Fibroblast of skin of right biceps (primary cell): Measurements from ENCODE around the gene CSF3R.
"Not testable (repeated sequence)": the region's sequence is repeated elsewhere in the genome, so short reads cannot be mapped to it uniquely, and the experiment has no call there.

Experiments used
- DNase-seq: peaks from one replicate; pipeline ENCODE4 v3.0.0-alpha.2; 2013

CSF3R gene

DNA sequence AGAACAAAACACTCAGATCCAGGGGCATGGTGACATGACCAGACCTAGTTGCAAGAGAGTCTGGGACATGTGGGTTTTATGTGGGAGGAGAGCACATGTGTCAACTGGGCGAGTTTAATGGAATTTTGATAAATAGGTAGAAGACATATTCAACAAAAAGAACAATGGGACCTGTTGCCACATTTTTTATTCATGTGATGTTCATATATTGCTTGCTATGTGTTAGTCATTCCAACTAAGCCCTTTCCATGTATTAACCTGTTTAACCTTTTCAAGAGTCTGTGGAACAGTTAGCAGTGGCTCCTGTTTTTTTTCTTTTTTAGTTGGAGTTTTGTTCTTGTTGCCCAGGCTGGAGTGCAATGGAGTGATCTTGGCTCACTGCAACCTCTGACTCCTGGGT lies 30.1 kb upstream of the CSF3R start:
- DNase-seq: no peak

DNA sequence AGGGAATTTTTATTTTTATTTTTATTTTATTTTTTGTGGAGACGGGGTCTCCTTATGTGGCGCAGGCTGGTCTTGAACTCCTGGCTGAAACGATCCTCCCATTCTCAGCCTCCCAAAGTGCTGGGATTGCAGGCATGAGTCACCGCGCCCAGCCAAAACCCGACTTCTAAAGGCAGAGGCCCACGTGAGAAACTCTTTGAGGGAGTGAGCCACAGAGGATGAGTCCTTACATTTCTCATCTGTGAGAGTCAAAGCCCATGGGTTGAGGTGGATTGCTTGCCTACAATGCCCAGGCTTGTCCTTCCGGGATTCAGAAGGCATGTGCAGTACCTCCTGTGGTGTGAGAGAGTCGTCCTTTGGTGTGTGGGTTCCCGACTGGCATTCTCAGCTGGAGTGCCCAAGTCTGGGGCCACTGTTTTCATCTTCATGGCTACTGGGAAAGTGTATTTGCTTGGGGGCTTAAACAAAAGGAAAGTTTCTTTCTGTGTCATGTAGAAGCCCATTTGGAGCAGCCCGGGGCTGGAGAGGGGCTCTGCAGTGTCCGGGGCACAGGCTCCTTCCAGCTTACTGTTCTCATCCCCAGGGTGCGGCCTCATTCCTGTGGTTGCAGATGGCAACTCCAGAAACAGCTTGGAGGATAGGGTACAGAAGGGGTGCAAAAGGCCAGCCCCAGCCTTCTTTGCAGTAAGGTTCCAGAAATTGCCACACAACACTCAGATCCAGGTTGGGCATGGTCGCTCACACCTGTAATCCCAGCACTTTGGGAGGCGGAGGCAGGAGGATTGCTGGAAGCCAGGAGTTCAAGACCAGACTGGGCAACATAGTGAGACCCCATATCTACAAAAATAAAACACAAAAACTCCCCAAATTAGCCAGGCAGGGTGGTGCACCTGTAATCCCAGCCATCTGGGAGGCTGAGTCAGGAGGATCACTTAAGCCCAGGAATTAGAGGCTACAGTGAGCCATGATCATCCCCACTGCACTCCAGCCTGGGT lies 29.4 kb upstream of the CSF3R start:
- peak; percentile 2 for DNase-seq

DNA sequence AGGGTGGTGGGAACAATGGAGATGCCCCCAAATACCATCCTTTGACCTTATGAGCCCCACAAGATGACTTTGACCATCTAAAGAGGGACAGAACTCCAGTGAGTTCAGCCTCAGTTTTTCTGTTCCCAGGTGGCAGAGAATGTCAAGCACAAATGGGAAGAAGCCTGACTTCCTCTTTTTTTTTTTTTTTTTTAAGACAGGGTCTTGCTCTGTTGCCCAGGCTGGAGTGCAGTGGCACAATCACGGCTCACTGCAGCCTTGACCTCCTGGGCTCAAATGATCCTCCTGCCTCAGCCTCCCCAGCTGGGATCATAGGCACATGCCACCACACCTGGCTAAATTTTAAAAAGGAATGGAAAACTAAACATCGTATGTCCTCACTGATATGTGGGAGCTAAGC lies 28.5 kb upstream of the CSF3R start:
- DNase-seq: not testable (repeated sequence)

DNA sequence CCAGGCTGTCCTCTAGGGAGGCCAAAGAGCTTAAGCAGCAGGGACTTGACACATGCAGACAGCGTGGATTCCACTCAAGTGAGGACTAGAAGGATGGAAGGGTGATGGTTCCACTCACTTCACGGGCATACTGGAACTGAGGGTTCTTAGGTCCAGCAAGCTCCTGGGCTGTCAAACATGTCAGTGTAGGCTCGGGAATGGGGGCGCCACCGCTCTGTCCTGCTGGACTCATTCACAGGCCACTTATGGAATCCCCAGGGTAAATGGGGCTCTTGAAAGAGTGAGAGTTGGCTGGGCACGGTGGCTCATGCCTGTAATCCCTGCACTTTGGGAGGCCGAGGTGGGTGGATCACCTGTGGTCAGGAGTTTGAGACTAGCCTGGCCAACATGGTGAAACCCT lies 27.7 kb upstream of the CSF3R start:
- DNase-seq: no peak

DNA sequence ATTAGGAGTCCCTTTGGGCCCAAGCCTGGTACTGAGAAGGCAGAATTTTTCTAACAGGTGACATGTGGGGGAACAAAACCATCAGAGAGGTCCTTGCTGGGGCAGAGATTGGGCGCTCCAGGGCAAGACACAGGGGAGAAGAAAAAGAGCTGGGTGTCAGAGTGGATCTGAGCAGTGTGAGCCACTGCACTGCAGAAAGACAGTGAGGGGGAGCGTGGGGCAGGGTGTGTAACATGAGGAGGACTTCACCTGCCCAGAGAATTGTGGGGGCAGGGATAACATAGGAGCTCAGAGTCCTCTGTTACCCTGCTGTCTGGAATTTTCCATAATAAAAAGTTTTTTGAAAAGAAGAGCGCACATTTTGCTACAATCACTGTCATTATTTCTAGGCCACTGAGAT lies 25.5 kb upstream of the CSF3R start:
- no peak for DNase-seq

DNA sequence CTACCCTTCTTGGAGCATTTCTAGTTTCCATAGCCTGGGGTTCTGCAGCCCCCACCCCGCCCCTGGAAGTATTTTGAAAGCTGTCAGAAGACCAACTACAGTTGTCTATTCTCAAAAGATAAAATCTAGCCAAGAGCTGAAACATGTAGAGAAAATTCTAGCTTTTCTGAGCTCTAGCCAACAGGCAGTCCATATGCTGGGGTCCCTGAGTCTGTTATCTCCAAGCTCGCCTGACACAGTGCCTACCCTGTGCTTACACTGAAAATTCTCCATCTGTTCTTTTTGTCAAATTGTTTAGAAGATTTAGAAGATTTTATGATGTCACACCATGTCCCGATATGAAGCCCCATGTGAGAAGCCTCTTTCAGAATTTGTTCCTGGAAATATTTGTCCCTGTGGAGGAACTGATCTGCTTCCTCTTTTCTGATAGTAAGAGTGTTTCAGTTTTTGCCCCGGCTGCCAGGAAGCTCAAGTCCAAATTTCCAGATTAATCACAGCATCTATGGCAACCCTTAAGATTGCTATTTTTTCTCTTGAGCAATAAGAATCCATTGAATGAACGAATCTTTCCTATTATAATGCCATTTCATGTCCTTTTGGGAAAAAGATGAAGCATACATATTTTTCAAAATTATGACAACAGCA lies 23.7 kb upstream of the CSF3R start:
- no peak for DNase-seq

DNA sequence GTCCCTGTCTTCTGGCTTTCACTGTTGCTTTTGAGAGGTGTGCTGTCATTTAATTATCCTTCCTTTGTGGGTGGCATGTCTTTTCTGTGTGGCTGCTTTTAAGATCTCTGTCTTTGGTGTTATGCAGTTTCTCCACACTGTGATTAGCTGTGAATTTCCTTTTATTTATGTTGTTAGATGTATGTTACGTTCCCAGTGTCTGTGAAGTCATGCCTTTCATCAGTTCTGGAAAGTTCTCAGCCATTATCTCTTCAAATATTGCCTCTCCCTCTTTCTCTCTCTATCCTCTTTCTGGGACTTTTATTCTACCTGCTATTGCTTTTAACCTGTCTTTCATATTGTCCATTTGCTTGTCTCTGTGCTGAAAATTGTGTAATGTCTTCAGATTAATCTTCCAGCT lies 21.0 kb upstream of the CSF3R start:
- DNase-seq: no peak

DNA sequence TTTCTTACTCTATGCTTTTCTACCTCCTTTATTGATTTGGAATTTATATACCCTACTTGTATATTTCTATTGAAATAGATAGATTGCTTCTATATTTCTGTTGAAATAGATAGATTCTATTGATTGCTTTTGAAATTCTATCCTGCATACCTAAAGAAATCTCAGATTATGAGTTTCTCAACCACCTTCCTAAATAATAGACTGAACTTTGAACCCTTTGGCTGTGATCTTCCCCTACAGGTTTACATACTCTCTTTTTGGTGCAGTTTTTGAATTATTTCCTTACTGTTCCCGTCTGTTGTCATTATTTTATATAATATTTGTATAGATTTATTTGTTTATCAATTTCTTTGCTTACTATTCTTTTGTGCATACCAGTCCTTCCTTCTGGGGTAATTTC lies 20.4 kb upstream of the CSF3R start:
- no peak for DNase-seq

DNA sequence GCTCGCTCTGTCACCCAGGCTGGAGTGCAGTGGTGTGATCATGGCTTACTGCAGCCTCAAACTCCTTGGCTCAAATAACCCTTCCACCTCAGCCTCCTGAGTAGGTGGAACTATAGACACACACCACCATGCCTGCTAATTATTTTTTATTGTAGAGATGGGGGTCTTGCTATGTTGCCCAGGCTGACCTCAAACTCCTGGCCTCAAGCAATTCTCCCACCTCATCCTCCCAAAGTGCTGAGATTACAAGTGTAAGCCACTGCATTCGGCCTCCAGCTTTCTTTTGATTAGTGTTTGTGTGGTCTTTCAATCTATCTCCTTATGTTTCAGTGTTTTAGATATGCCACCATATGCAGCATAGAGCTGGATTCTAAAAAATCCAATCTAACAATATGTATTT lies 19.9 kb upstream of the CSF3R start:
- DNase-seq: no peak

DNA sequence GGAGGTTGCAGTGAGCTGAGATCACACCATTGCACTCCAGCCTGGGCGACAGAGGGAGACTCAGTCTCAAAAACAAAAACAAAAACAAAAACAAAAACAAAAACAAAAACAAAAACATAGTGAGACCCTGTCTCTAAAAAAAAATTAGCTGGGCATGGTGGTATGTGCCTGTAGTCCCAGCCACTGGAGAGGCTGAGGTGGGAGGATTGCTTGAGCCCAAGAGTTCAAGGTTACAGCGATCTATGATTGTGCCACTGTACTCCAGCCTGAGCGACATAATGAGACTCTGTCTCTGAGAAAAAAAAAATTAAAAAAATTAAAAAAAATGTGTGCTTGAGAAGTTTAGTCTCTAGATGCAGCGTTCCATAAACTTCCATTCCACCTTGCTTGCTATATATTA lies 19.2 kb upstream of the CSF3R start:
- DNase-seq: not testable (repeated sequence)

DNA sequence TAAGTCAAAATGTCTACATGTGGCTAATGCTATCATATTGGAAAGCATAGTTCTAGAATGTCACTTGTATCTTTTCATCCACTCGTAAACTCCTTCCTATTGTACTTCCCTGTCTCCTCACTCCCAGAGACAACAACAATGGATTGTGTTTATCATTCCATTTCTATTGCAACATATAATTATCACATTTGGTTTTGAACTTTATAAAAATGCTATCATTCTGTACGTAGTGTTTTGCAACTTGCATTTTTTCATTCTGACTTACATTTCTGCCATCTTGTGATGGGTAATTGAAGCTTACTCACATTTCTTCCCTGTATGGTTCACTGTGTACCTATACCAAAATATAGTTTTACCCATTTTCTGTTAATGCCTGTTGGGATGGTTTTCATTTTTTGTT lies 14.5 kb upstream of the CSF3R start:
- DNase-seq: no peak

DNA sequence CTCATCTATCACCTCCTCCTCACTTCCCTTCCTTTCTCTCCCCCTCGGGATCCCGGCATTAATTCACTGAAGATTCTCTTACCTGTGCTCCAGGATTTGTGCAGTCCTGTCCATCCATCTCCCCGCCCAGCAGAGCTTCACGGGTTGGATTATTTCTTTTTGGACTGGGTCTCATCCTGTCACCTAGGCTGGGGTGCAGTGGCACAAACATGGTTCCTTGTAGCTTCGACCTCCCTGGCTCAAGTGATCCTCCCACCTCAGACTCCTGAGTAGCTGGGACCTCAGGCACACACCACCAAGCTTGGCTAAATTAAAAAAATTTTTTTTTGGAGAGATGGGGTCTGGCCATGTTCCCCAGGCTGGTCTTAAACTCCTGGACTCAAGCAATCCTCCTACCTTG lies 12.3 kb upstream of the CSF3R start:
- no peak for DNase-seq

DNA sequence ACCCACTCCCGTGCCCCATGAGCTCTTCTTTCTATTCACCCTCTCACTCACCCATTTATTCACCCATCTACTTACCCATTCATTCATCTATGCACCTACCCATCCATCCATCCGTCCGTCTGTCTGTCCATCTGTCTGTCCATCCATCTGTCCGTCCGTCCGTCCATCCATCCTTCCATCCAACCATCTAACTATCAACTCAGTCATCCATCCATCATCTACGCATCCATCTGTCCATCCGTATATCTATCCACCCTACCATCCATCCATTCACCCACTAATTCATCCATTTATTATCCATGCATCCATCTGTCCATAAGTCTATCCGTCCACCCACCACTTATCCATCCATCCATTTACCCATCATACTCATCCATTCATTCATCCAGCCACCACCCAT lies 10.8 kb upstream of the CSF3R start:
- DNase-seq: no peak

DNA sequence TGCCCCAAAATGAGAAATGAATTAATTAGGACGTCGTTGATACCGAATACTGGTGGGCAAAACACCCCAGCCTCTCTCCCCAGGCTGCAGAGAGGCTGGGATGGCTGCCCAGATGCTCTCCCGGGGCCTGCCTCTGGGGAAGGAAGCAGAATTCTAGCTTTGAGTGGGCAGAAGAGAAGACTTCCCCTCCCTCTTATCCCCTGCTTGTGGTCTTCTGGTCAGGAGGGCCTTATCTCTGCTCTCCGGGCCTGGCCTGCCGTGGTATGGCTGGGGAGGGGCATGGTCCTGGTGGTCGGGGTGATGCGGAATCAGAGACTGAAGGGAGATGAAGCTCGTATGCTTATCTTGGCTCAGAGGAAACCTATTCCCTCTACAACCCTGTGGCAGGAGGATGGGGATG lies 9.8 kb upstream of the CSF3R start:
- no peak for DNase-seq

DNA sequence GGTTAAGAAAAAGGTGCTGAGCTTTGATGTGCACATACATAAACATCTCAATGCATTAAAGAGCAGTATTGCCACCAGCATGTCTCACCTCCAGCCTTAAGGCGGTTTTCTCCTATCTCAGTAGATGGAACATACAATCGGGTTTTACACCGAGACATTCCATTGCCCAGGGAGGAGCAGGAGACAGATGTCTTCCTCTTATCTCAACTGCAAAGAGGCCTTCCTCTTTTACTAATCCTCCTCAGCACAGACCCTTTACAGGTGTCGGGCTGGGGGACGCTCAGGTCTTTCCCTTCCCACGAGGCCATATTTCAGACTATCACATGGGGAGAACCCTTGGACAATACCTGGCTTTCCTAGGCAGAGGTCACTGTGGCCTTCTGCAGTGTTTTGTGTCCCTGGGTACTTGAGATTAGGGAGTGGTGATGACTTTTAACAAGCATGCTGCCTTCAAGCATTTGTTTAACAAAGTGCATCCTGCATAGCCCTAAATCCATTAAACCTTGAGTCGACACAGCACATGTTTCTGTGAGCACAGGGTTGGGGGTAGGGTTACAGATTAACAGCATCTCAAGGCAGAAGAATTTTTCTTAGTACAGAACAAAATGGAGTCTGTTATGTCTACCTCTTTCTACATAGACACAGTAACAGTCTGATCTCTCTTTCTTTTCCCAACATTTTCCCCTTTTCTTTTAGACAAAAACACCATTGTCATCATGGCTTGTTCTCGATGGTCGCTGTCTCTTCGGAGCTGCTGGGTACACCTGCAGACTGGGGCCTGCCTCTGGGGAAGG lies 6.7 kb upstream of the CSF3R start:
- not testable (repeated sequence) for DNase-seq

DNA sequence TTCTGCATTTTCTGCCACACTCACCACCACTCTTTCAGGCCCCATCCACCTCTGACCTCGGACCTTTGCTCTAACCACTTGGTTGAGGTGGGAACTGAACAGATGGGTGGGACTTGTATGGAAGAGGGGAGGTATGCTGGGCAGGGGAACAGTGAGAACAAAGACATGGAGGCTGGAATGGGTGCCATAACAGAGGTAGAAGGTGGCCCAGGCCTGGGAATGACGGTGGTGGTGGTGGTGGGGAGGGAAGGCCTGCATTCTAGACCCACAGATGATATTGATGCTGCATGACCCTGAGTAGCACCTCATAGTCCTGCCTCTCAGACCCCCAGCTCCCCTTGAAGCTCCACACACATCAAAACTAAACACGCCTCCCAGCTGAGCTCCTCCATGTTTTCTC lies 5.2 kb upstream of the CSF3R start:
- DNase-seq: no peak

DNA sequence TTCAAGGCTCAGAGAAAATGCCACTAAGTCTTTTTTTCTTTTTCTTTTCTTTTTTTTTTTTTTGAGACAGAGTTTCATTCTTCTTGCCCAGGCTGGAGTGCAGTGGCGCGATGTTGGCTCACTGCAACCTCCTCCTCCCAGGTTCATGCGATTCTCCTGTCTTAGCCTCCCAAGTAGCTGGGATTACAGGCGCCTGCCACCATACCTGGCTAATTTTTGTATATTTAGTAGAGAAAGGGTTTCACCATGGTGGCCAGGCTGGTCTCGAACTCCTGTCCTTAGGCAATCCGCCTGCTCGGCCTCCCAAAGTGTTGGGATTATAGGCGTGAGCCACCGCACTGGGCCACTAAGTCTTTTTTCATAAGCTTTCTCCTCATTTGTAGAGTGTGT lies 4.6 kb upstream of the CSF3R start:
- not testable (repeated sequence) for DNase-seq

DNA sequence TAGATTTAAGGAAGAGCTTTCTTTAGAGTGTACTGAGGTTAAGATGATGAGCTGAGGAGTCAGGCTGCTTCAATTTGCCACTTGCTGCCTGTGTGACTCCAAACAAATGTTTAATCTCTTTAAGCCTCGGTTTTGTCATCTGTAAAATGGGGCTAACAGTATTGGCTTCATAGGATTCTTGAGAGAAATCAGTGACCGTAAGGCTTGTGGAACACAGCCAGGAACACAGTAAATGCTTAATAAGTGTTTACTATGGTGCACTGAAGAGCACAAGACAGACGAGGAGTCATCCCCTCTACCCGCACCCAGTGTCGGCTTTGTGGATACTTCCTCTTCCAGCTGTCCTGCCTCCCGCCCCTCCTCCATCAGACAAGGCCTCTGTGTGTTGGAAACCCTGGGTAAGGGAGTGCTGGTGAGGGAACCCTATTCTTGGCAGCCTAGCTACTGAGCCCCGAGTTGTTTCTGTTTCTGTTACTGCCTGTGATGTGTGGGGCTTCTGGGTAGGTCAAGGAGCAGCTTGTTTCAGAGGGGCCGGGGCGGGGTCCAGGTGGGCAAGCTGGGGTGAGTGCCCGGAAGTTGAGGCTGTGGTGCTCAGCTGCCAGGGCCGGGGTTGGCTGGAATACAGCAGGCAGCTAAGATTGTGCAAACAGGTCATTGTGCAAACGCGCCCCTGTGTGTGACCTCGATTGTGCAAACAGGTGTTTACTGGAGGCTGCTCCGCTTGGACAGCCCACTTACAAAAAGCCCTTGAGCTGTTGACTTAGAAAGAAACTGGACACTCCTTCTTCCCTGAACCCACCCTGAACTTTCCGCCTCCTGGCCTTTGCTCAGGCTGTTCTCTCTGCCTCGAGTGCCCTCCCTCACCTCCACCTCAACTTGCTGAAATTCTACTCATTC lies 4.0 kb upstream of the CSF3R start:
- no peak for DNase-seq

DNA sequence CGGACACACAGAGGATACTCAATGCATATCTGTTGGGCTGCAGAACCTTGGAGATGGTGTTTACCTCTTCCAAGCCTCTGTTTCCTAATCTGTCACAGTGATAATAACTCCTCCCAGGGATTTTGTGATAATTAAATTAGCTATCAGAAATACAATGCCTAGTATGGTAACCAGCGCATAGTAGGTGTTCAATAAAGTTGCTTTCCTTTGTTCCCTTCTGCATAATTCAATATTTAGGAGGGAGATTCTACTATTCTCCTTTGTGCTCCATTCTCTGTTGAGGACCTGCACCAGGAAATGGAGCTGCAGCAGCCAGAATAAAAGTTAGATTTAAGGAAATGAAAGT lies 3.4 kb upstream of the CSF3R start:
- no peak for DNase-seq

DNA sequence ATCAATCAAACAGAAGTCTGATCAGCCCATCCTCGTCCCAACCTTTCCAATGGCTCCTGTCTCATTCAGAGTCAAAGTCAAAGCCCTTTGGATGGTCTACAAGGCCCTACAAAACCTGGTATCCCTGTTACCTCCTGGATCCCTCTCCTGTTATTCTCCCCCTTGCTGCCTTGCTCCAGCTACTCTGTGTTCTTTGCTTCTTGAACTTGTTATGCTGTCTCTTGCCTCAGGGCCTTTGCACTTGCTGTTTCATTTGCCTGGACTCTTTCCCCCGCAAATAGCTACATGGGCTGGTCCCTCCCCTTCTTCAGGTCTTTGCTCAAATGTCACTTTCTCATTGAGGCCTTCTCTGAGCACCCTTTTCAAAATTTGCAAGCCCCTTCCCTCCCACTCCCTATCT lies 1.4 kb upstream of the CSF3R start:
- DNase-seq: no peak

DNA sequence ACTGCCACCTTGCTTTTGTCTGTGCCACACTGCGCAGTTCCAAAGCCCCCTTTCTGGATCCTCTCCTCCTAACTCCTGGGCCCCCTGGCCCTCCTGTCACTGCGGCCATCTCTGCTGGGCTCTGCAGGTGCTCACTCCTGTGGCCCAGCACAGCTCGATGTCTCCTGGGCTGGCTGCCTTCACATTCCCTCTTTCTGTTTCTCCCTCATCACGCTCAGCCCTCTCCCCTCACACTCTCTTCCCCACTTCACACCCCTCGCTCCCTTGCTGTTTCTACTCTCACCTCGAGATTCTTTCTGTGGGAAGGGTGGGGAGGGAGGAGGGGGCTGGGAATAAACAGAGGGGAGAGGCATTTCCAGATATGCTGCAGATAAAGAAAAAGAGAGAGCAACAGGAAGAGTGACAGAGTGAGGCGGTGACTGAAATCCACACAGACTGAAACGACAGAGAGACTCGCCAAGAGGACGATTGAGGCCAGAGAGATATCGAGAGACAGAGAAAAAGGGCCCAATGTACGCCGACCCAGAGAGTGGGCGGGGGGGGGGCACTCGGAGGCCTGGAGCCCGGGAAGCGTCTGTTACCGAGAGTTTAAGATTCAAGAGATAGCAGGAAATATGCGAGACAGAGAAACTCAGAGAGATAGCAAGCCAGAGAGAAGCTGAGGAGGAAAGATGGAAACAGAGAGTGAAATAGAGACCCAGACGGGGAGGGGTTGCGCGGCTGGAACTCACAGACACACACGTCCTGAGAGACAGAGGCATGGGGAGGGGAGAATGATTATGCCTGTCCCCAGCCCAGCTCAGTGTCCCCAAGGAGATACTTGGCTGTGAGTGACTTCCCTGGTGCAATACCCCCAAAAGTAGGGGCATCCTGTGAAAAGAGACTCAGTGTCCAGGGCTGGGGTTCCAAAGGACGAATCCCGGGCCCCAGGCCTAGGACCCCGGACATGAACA lies 666 bp downstream of the CSF3R start:
- DNase-seq: no peak

DNA sequence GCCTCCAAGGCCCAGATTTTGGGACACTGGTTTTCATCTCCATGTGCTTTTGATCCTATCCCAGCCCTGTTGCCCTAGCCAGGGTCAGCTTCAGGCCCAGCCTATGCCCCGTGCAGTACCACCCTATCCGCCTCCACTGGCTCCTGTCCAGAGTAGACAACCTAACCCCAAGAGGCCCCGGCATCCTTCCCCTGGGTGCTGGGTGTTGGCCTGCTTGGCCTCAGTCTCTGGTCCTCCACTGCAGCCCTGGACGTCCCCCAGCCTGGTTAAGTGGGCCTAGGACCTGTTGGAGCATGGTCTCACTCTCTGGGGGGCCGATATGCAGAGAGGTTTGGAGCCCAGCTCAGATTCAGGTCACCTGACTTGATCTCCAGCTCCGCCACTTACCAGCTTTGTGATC lies 1.6 kb downstream of the CSF3R start:
- no peak for DNase-seq
